Breast epithelium (tissue), 3 donors: Measurements from ENCODE around the gene PHOSPHO1.

Source experiments
- CTCF ChIP-seq, 3 donors: fragments of 450-650 bp; IDR thresholded peaks; one replicate each; pipeline ENCODE4 v1.5.1; 2016 to 2017; ENCODE audit warnings: antibody characterized with exemption in 3 of 3, mild to moderate bottlenecking in 3 of 3, moderate library complexity in 3 of 3
- POLR2AphosphoS5 ChIP-seq, 3 donors: sonication (generic); formaldehyde crosslinking; IDR thresholded peaks; one replicate each; pipeline ENCODE4 v1.6.1; 2017; ENCODE audit warnings: antibody characterized with exemption in 3 of 3

GRCh38 chr17:49240619-49241018 is 10.0 kb upstream of the PHOSPHO1 start:
- no peak for TF ChIP-seq POLR2AphosphoS5 (IDR thresholded peaks at IDR 0.05)
- TF ChIP-seq CTCF (IDR thresholded peaks at IDR 0.05), result no peak
